Mammary epithelial cell (primary cell): ENCODE results near the gene AKAP13.

ENCODE experiments used
- CTCF ChIP-seq, 2 donors: IDR thresholded peaks in 1 of 2; conservative IDR thresholded peaks in 1 of 2; 2 replicates each; pipeline ENCODE4 v1.5.1; 2011 to 2012; ENCODE audit warnings: inconsistent platforms in 2 of 2, low read length in 2 of 2, mild to moderate bottlenecking in 2 of 2, control low read depth in 1 of 2, low read depth in 1 of 2; ENCODE audit not compliant: insufficient read depth in 1 of 2; ENCODE audit errors: extremely low read depth in 1 of 2
- EZH2 ChIP-seq: IDR thresholded peaks from 2 replicates; pipeline ENCODE4 v1.6.1; 2012; ENCODE audit warnings: low read length, inconsistent platforms, borderline replicate concordance

GRCh38 chr15:85744579-85744978, 364.2 kb downstream of the AKAP13 start:
- TF ChIP-seq CTCF (conservative IDR thresholded peaks at IDR 0.05 in 1 of 2, IDR thresholded peaks at IDR 0.05 in 1 of 2; ENCODE audit: extremely low read depth in 1 of 2, insufficient read depth in 1 of 2, low read depth in 1 of 2, low read length in 2 of 2) (no peak), EZH2 (no peak)
